Superior temporal gyrus (tissue), 1 donor: Measurements from ENCODE around the gene ATXN2.
"Not testable (repeated sequence)": the region's sequence is repeated elsewhere in the genome, so short reads cannot be mapped to it uniquely, and the experiment has no call there.

ENCODE experiments used
- DNase-seq: peaks from one replicate; pipeline ENCODE4 v3.0.0-alpha.2; 2016; ENCODE audit errors: extremely low spot score

ATXN2 gene

DNA sequence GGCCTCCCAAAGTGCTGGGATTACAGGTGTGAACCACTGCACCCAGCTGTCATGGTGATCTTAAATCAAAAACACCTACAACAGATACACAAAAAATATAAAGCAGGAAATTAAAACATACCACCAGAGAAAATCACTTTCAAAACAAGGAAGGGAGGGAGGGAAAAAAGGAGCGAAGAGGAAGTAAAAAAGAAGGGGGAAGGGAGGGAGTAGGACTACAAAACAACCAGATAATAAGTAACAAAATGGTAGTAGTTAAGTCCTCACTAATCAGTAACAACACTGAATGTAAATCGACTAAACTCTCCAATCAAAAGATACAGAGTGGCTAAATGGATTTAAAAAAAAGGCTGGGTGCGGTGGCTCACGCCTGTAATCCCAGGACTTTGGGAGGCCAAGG is 104.4 kb downstream of the ATXN2 start:
- no peak for DNase-seq

DNA sequence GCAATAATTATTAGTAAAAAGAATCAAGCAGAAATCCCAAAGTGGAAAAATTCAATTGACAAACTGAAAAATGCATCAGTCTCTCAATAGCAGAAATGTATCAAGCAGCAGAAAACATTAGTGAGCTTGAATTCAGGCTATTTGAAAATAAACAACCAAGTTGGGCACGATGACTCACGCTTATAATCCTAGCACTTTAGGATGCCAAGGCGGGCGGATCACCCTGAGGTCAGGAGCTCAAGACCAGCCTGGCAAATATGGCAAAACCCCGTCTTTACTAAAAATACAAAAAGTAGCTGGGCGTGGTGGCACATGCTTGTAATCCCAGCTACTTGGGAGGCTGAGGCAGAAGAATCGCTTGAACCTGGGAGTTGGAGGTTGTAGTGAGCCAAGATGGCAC is 106.1 kb downstream of the ATXN2 start:
- DNase-seq, result not testable (repeated sequence)

DNA sequence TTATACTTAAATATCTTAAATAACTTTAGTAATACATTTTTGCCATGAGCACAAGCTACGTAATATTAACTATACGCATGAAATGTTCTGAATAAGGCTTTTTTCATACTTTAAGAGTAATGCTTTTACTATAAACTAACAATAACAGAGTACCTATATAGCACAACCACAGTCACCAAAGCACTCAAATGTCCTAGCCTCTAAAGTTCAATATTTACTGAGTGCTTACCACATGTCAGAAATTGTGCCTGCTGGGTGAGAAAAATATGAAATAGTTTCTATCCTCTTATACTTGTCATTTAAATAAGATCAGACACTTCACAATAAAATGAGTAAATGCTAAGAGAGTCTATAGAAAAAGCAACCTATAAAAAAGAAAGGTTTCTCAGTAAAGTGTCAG is 110.3 kb downstream of the ATXN2 start:
- no peak for DNase-seq

DNA sequence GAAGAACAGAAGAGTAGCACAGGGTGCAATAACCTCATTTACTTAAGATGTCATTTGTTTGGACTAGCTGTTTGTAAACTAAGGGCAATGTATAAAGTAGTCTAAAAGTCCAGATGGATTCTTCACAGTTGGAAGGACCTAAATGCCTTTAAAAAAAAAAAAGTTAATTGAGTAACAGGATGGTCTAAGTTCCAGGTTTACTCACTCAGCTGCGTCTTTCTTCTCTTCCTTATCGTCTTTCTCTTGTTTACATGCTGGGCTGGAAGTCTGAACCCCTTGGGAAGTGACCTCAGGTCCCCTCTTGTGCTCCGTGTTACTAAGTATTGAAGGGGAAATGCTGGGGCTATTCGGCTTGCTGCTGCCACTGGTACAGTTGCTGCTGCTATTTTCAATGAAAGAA is 110.8 kb downstream of the ATXN2 start:
- no peak for DNase-seq

DNA sequence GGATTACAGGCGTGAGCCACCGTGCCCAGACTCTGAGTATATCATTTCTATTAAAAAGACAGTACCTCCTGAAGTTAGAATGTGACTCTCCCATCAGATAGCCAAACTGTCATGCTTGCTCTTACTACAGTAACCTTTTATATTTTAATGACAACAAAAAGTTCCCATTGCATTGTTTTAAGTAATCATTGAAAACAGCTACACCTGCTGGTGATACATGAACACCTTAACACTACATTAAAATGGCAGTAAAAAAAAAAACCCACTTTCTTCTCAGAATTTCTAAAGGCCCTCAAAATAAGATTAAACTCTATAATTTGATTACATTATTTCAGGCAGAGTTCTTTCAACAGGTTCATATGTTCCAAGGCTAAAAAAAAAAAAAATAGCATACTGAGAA is 116.7 kb downstream of the ATXN2 start:
- no peak for DNase-seq

DNA sequence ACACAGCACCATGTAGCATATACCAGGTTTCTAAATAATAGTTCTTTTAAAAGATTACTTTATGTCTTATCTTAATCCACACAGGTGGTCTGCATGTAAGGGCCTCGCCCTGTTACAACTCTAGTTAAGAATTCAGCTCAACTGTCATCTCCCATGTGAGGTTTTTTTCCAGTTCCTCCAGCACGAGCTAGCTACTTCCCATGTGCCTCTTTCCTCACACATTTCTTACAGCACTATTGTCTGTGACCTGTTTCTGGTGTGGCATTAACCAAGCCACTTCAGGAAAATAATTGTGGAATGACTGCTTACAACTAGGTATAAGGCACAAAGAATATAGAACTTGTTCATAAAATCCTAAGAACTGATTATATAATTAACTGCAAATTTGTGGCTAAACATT is 127.9 kb downstream of the ATXN2 start:
- DNase-seq, result no peak

DNA sequence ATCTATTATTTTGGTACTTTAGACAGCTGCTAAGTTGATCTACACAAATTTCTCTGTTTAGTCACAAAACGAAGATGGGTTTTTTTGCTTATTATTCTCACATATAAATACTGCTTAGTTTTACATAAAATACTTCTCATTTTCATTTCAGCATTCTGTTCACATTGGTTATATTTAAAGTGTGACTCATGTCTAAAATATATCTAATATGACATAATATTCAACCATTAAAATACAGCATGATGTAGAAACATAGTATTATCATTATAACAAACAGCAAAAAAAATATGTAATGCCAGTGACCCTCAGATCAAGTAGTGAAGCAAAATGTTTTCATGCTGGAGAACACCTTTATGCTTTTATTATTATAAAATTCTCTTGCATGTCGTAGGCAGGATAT is 129.7 kb downstream of the ATXN2 start:
- no peak for DNase-seq

DNA sequence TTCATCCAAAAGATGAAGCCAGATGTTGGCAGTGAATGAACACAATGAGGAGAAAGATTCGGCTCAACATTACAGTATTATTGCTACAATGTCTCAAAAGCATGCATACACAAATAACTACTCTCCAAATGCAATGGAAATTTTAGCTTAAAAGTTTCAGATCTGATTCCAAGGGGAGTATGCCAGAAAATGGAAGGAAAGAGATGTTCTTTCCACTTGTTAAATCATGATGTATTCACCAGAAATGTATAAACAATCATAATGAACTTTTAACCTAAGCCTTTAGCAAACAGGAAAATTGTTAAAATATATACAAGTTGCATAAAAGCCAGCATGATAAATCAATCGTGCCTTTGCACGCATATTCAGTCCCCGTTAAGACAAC is 131.3 kb downstream of the ATXN2 start:
- DNase-seq, result no peak

DNA sequence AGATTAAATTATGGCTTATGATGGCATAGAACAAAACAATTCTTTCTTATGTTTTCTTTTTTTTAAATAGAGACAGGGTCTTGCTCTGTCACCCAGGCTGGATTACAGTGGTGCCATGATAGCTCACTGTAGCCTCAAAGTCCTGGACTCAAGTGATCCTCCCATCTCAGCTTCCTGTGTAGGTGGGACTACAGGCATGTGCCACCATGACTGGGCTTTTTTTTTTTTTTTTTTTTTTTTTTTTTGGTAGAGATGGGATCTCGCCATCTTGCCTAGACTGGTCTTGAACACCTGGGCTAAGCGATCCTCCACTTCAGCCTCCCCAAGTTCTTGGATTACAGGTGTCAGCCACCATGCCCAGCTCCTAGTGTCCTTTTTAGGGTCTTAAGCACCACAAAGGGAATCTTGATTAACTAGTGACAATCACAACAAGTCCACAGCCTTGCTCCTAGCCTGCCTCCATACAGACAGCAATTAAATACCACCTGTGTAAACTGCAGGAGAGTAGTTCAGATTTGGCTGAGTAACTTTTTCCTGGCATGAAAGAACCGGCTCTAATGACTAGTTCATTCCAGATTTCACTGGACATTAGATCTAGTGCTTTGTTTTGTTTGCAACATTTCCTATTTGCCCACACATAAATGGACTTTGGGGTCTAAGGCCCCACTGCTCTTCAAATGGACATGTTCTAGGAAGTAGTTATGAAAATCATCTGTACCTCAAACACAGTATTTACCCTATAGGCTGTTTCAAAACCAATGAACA is 131.8 kb downstream of the ATXN2 start:
- DNase-seq, result no peak

DNA sequence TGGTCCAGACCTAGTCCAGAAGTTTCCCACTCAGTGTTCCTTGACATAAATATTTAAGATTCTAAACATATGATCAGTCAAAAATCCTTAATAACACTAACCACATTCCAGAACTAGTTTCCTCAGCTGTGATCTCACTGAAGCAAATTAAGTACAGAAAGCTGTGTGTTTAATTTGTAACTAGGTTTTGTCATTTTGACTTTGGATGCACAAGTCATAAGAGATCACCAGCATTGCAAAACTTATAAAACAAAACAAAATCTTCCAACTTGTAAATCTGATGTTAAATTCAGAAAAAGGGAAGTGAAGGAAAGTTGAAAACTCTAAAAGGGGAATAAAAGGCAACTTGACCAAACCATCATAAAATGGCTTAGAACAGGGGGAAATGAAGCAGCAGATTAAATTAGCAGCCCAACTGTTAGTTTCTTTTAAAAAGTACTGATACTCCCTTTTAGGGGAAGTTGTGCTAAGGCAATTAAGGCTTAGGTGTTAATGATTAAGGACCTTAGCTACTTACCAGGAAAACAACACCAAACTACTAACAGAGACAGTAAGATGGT is 136.8 kb downstream of the ATXN2 start:
- no peak for DNase-seq

DNA sequence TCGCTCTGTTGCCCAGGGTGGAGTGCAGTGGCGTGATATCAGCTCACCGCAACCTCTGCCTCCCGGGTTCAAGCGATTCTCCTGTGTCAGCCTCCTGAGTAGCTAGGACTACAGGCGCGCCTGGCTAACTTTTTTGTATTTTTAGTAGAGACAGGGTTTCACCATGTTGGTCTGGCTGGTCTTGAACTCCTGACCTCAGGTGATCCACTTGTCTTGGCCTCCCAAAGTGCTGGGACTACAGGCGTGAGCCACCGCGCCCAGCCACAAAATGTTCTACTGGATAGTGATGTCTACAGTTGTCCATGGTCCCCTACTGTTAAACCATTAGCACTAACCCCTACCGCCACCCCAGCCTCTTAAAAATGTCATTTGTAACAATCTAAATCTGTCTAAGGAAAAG is 139.0 kb downstream of the ATXN2 start:
- DNase-seq, result not testable (repeated sequence)

DNA sequence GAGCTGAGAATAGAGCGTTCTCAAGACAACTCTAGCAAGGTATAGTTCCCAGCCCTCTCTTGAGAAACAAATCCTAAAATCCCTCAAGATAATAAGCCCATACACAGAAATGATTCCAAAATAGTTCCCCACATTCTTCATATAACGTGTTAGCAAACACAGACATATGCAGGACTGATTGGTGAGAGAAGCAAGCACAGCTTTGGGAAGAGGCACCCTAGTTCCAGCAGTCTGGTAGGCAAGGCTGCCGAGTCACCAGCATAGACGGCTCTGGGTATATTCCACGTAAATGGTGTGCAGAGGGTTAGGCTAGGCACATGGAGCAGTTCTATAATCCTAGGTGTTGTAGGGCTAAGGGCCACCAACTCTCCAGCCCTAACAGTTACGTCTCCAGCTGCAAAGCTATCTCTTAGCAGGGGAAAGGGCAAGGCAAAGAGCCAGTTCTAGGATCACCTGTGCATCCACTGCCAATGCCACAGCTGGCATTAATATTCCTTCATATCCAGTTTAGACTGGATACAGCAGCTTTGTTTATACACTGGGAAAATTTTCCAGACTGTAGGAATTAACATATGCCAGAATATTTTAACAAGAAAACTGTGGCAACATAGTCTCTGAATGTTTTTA is 140.5 kb downstream of the ATXN2 start:
- no peak for DNase-seq

DNA sequence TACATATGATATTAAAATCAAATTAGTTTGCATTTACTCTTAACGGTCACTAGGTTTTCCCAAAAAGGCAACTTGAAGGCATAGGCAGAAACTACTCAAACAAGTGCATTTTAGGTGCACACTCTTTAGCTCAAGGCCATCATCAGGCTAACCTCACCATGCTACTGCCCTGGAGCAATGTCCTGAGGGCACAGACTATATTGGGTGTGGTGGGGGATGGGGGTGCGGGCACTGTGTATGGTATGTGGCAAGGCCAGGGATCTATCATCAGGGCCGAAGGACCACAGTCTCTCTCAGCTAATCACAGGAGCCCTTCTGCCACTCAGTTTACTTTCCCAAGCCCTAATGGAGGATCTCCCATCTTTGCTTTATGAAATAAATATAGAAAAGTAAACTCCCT is 141.5 kb downstream of the ATXN2 start:
- no peak for DNase-seq

DNA sequence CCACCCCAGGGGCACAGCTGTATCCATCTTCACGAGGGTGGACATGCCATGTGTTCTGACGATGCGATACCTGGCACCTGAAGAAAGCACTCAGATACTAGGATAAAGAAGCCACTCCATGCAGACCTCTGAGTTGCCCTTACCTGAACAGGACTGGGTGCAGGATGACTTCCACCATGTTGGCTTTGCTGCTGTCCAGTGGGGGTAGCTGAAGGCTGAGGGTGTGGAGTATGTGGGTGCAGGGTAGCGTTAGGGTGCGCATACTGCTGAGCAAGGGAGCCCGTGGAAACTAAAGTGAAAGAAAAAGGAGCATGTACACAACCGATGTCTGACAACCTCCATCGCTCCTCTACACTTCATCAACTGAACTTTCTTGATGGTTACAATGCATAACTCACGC is 142.0 kb downstream of the ATXN2 start:
- no peak for DNase-seq

DNA sequence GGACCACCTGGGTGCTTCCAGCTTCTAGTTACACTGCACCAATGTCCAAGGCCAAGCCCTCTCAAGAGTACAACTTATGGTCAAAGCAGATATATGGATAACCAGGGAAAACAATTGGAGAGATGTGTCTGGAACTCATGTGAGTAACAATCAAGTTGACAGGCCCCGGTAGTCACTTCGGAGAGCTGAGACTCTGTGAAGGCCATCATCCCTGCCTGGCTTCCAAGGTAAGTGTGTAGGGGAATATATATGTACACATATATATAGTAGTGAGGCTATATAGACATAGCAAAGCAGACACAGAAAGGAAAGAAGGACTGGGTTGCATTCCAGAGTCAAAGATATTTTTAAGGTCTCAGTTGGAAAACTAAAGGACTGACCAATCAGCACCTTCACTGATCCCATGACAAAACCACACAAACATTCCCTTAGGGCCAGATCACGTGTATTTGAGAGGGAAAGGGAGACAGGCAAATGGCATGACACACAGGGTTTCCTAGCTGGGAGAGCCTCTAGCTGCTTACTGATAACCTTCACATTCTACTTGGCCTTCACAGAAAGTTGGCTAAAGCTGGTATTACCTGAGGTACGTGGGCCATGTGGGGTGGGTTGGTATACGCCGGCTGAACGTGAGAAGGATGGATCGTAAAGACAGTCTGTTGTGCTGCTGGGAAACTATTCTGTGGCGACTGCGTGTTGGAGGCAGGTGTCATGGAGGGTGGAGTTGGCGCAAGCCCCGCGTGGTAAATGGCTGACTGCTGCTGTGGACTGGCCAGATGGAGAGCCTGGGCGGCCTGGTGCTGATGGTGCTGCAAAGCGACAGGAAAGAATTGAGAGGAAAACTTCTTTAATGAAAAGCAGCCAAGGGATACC is 143.4 kb downstream of the ATXN2 start:
- no peak for DNase-seq

DNA sequence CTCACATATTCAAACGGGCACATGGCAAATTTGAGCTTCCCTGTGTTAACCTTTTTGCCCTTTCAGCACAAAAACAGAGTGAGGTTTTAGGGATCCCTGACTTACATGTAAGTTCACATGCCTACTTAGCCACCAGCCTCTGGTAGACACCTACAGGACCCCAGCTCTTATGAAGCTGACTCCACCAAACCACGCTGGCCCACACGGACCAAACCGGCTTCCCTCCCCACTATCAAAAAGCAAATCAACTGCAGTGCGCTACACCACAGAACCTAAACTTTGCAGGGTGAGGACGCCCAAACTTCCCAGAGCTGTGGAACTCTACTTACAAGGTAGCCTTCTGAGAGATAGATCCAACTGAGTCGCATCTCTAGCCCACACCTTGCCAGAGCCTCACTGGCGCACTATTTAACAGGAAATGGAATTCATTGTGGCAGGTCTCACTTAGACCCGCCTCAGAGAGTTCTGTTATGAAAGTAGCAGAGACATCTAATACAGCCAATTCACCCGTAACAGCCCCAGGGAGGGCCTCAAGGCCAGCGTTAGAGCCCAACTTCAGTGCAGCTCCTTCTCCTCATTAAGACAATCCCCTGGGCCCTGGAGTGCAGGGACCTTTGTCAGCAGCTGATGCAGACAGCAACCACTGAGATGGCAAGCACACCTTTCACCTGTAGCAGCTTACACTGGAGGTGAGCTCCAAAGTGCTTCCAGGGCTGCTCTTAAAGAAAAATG is 144.2 kb downstream of the ATXN2 start:
- DNase-seq, result no peak

DNA sequence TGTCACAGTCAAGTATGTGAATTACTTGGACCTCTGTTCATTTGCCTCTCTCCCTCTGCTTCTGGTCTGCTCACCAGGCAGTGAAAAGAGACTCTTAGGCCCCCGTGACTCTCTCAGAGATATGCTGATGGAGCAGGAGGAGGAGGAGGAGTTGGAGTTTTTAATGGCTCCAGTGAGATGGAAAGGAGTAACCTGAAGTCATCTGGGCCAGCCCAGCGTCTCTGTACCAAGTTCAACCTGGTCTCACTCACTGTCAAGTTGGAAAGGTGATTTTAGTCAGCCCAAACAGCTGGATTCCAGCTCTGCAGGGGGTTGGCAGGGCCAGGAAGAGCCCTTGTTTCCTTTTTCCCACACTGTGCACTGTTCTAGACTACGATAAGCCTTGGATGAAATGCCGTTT is 144.8 kb downstream of the ATXN2 start:
- DNase-seq, result no peak

DNA sequence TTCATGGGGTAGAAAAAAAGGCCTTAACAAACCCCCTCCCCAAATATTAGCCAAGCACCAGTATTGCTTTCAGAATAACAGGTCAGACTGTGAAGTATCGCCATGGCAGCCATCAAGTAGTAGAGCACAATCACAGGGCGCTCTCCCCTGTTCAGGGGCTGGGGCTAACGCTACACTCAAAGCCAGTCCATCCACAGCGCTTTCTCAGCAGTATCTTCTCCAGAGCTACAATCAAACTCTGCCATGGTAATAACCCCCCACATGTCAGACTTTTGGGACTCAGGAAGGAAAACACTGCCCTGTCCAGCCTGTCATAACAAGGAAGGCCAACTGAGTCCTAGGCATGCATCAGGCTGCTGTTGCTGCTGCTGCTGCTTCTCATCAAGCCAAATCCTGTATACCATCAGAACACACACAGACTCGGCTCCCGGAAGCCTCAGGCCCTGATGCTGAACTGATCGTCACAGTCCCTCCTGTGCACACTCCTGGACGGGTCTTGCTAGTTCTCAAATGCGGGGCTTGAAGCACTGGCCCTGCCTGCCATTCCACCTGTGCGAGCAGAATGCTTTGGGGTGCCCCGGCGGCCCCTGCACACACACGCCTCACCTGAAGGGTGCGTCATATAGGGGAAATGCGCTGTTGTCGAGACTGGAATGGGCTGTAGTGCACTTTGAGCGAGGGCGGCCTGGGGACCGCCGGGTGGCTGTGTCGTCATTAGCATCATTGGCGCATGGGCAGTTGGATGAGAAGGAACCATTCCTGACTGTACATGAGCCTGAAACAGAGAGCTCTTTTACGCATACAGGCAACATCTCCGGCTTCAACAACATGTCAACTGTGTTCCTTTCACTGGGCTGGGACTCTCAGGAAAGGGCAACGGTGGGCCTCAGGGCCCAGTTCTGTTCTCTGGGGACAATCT is 145.8 kb downstream of the ATXN2 start:
- peak; percentile 72 for DNase-seq

DNA sequence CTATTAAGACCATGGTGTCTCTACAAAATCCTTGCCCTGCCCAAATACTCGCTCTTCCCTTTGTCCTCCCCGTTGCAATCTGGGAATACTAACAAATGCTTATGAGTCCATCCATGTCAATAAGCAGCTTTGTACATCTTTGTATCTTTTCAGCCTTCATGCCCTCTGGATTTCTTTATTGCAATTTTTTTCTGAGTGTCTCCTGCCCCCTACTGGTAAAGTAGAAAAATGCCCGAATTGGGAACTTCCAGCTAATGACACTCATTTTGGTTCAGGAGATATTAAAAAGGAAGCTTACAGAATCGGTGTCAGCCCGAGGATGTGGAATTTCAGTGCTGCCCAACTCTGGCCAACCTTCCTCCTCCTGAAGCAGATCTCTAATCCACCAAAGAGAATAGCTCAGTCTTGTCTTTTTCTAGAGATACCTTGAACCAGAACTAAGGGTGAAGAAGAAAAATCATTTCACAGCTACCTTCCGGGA is 147.4 kb downstream of the ATXN2 start:
- DNase-seq, result peak; percentile 92

DNA sequence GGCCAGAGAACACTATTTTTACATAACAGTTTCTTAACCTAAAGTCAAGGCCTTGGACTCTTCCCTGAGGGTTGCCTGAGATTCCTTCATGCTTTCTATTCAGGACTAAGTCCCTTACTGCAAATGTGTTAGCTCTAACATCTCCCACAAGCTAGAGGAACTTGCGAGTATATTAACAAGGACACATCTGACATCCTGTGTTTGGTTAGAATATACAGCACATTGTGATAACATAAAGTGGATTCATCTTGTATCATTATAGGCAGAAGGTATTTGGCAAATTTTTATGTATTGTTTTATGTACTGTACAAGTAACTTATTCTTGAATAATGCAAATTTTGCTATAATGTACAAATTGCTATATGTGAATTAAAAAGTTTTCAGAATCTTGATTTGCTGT is 147.9 kb downstream of the ATXN2 start:
- no peak for DNase-seq

DNA sequence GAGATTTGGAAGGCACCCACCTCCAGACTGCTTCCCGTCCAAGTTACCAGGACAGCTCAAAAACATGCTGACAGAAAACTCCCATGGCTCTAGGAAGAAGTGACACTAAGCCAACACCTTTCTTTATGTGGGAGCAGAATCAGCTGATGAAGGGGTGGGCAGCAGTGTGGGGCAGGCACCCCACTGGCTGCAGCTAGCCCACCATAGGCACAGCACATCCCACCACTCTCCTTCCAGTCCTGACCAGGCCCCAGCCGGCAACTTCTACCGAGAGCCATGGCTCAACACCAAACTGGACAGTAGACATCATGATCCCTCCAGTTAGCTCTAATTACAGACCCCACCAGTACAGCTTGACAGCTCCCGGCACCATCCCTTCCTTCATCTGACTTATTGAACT is 148.4 kb downstream of the ATXN2 start:
- DNase-seq, result no peak
